Central memory CD4-positive, alpha-beta T cell (primary cell): ENCODE measurements around the gene TRIM47.

Experiments
- DNase-seq: peaks from one replicate; pipeline ENCODE4 v3.0.0; 2022

Gene TRIM47

GRCh38 chr17:75845058-75845711 lies 33.2 kb downstream of the TRIM47 start:
- DNase-seq: peak; percentile 36

- no peak for DNase-seq
These were observed 33.8 kb downstream of the TRIM47 start for GRCh38 chr17:75844530-75845057.

GRCh38 chr17:75843577-75844529 lies 34.5 kb downstream of the TRIM47 start, which contains the start of gene UNC13D:
UNC13D (minus strand) TSS chr17:75844404; CDS start chr17:75844337, 67 bp downstream.
- DNase-seq: peak; percentile 63

GRCh38 chr17:75842963-75843576 lies 35.3 kb downstream of the TRIM47 start:
- no peak for DNase-seq

- DNase-seq: no peak
These were observed 36.0 kb downstream of the TRIM47 start for GRCh38 chr17:75842411-75842810.

- no peak for DNase-seq
These were observed 37.6 kb downstream of the TRIM47 start for GRCh38 chr17:75840799-75841164.

- DNase-seq: no peak
These were observed 38.2 kb downstream of the TRIM47 start for GRCh38 chr17:75839942-75840798.

GRCh38 chr17:75838410-75838809 lies 40.0 kb downstream of the TRIM47 start:
- DNase-seq: no peak

GRCh38 chr17:75837899-75838298 lies 40.5 kb downstream of the TRIM47 start:
- DNase-seq: no peak

- DNase-seq: no peak
These were observed 41.8 kb downstream of the TRIM47 start for GRCh38 chr17:75836605-75837004.

- no peak for DNase-seq
These were observed 42.8 kb downstream of the TRIM47 start for GRCh38 chr17:75835654-75835987.

GRCh38 chr17:75834928-75835653 lies 43.3 kb downstream of the TRIM47 start:
- no peak for DNase-seq

- DNase-seq: no peak
These were observed 44.0 kb downstream of the TRIM47 start for GRCh38 chr17:75834279-75834920.

GRCh38 chr17:75832652-75833400 lies 45.6 kb downstream of the TRIM47 start:
- no peak for DNase-seq

- DNase-seq: peak; percentile 66
These were observed 46.2 kb downstream of the TRIM47 start for GRCh38 chr17:75832164-75832651.

- no peak for DNase-seq
These were observed 47.3 kb downstream of the TRIM47 start for GRCh38 chr17:75831032-75831571.

- no peak for DNase-seq
These were observed 48.0 kb downstream of the TRIM47 start for GRCh38 chr17:75830164-75831031.

GRCh38 chr17:75829747-75830146 lies 48.6 kb downstream of the TRIM47 start:
- no peak for DNase-seq

GRCh38 chr17:75828741-75829140 lies 49.6 kb downstream of the TRIM47 start:
- no peak for DNase-seq
